GM18873 (cell line): Measurements from ENCODE around the gene PHF1.
"Not testable (repeated sequence)": the region's sequence is repeated elsewhere in the genome, so short reads cannot be mapped to it uniquely, and the experiment has no call there.

Experiments used
- ATAC-seq: cut with Tn5 transposase; IDR thresholded peaks from one replicate; pipeline ENCODE4 v1.9.1; 2021; ENCODE audit warnings: mild to moderate bottlenecking, moderate library complexity, moderate number of reproducible peaks; ENCODE audit not compliant: unreplicated experiment, low FRiP score

Gene PHF1

GRCh38 chr6:33391278-33391921 is 19.4 kb upstream of the PHF1 start, which contains the start of gene KIFC1:
Gene KIFC1 (plus strand): TSS chr6:33391823. CDS start chr6:33391986, 163 bp downstream.
- peak; percentile 85 for ATAC-seq

DNA sequence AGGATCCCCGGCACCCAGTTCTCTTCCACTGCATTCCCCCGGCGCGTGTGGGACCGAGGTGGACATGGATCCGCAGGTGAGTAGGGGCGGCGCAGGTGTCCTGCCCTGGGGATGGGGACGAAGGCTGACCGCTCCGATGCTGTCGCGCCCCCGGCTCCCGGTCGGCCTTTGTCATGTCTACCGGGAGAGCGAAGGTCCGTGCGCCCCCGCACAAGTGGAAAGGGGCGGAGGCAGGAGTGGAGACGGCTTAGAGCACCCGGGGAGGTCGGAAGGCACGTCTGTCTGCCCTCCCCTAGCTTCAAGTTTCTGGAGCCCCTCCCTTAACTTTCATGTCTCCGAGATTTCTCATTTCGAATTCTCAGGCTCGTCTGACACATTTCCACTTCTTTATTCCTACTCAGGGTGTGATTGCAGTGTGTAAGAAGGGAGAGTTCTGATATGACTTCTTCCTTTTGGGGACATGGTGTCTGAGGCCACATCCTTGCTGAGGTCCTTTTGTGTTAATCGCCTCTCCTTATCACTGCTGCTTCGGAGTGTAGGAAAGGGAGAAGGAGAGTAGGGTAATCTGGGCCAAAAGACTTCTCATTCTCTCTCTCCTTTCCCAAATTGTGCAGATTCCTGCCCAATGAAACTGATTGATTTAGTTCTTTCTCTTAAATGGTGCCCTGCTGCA is 18.8 kb upstream of the PHF1 start:
- peak; percentile 1 for ATAC-seq

DNA sequence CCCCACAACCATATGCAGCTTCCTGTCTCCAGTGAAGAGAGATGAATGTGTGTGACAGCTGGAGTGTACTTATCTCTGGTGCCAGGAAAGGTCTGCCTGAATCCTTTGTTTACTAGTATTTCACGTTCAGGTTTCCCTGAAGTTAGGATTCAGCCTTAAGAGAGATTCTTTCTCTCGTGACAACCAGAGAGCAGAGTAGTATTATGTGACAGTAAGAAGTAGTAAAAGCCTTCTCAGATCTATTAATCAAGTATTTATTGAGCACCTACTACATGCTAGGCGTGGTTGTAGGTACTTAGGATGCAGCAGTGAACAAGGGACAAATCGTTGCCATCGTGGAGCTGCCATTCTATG is 18.2 kb upstream of the PHF1 start:
- ATAC-seq = no peak

DNA sequence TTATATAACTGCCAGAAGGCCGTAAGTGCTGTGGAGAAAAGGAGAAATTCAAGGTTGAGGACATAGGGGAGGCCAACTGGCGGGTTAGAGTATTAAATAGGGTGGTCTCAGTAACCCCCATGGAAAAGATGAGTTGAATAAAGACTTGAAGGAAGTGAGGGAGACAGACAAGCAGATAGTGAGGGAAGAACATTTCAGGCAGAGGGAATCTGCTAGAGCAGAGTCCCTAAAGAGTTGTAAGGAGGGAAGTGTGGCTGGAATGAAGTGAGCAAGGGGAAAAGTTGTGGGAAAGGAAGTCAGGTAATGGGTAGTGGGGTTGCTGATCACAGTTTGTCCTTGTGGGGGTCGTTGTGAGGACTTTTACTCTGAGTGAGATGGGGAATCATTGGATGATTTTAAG is 17.8 kb upstream of the PHF1 start:
- no peak for ATAC-seq

GRCh38 chr6:33397541-33397940 is 13.3 kb upstream of the PHF1 start:
- no peak for ATAC-seq

DNA sequence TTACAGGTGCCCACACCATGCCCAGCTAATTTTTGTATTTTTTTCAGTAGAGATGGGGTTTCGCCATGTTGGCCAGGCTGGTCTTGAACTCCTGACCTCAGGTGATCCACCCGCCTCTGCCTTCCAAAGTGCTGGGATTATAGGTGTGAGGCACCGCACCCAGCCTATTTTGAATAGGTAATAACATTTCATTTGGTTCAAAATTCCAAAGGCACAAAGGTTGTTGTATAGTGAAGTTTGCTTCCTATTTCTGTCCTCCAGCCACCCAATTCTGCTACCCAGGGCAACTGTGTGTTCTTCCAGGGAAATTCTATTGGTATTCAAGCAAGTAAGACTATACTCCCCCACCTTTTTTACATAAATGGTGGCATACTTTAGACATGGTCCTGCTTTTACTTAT is 12.2 kb upstream of the PHF1 start:
- ATAC-seq = not testable (repeated sequence)

DNA sequence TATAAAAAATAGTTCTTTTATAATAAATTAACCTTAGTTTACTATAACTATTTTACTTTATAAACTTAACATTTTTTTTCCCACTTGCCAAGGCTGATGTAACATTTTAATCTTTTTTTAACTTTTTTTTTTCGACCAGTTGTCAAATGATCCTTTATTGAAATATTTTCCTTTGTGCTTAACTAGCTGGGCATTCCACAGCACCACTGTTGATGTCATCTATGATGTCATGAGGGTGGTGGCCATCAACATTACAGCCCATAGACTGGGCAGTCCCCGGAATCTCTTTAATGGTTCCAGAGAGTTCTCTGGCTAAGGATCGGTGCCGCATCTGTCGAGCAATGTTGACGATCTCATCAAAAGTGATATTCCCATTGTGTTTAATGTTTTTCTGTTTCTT is 10.9 kb upstream of the PHF1 start:
- not testable (repeated sequence) for ATAC-seq

GRCh38 chr6:33404884-33405283 is 5.9 kb upstream of the PHF1 start:
- no peak for ATAC-seq

- no peak for ATAC-seq
These were observed 5.4 kb upstream of the PHF1 start for GRCh38 chr6:33405386-33405940.

DNA sequence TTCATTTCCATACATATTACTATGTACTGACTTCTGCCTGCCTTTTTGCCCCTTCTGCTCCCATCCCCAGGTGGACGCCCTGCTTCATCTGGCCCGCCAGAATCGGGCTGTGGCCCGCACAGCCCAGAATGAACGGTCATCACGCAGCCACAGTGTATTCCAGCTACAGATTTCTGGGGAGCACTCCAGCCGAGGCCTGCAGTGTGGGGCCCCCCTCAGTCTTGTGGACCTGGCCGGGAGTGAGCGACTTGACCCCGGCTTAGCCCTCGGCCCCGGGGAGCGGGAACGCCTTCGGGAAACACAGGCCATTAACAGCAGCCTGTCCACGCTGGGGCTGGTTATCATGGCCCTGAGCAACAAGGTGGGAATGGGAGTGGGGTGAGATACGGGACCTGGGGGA is 4.7 kb upstream of the PHF1 start:
- ATAC-seq = no peak

DNA sequence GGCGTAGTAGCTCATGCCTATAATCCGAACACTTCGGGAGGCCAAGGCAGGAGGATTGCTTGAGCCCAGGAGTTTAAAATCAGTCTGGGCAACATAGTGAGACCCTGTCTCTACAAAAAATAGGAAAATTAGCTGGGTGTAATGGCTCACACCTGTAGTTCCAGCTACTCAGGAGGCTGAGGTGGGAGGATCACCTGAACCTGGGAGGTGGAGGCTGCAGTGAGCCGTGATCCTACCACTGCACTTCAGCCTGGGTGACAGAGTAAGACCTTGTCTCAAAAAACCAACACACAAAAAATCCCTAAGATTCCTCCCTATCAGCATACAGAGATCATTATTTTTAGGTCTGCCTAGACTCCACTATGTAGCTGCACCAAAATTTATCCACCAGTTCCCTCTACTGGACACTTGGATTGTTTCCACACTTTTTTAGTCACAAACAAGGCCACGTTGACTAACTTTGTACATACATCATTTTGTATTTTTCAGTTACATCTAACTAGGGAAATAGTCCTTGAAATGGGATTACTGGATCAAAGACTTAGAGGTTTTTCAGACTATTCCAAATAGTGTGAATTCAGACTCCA is 3.6 kb upstream of the PHF1 start:
- ATAC-seq = no peak

DNA sequence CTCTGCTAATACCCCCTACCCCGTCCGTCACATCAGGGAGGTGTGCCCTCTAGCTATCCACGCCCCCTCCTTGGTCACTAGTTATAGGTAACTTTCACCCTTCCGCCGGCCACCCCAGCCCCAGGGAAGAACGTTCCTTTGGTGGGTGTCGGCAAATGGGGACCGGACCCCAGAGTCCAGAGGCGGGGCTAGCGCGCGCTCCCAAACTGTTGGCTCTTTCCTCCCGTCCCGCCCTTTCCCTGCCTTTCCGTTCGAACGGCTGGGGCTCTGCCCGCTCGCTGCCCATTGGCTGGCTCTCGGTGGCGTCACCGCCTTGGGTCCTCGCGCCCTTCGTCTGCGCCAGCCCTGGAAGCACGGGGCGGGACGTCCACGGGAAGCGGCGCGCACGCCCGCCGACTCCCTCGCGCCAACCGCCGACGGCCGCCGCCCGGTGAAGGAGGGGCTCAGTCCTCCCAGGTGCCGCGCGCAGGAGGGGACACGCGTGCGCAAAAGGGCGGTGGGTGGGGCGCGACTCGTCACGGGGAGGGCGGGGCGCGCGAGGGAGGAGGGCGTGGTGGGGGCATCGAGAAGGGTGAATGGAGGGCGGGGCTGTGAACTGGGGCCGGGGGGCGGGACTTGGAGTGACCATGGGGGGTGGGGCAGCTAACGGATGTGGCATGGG is 634 bp upstream of the PHF1 start:
- ATAC-seq = peak; percentile 67

DNA sequence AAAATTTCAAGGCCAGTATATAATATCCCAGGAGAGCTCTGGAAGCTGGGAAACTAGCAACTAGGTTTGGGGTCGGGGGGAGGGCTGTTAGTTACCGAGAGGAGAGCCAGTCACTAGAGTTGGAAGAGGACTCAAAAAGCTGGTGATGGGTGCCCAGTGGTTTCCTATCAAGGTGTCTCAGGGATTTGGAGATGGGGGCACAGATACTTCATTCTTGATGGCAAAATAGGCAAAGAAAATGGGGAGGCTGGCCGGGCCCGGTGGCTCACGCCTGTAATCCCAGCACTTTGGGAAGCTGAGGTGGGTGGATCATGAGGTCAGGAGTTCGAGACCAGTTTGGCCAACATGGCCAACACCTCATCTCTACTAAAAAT is 805 bp downstream of the PHF1 start:
- no peak for ATAC-seq

DNA sequence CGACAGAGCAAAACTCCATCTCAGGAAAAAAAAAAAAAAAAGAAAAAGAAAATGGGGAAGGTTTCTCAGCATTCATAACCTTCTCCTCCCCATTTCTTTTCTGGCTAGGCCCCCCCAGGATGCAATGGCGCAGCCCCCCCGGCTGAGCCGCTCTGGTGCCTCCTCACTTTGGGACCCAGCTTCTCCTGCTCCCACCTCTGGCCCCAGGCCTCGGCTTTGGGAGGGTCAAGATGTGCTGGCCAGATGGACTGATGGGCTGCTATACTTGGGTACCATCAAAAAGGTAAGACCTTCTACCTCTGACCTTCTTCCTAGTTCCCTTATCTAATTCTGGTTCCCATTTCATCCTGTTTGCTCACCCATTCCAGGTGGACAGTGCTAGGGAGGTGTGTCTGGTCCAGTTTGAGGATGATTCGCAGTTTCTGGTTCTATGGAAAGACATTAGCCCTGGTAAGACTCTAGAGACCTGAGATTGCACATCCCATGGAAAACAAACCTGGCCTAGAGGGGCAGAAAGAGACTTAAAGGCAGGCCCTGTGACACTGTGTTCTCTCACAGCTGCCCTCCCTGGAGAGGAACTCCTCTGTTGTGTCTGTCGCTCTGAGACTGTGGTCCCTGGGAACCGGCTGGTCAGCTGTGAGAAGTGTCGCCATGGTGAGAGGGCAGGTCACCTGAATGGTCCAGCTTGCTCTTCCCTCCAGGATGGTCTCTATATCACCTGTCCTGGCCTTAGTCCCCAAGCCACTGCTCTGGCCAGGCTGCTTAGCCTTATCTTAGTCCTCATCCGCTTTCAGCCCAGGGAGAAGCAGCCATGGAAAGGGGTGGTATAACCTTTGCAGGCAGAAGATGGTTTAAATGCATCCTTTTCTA is 1.6 kb downstream of the PHF1 start:
- no peak for ATAC-seq

DNA sequence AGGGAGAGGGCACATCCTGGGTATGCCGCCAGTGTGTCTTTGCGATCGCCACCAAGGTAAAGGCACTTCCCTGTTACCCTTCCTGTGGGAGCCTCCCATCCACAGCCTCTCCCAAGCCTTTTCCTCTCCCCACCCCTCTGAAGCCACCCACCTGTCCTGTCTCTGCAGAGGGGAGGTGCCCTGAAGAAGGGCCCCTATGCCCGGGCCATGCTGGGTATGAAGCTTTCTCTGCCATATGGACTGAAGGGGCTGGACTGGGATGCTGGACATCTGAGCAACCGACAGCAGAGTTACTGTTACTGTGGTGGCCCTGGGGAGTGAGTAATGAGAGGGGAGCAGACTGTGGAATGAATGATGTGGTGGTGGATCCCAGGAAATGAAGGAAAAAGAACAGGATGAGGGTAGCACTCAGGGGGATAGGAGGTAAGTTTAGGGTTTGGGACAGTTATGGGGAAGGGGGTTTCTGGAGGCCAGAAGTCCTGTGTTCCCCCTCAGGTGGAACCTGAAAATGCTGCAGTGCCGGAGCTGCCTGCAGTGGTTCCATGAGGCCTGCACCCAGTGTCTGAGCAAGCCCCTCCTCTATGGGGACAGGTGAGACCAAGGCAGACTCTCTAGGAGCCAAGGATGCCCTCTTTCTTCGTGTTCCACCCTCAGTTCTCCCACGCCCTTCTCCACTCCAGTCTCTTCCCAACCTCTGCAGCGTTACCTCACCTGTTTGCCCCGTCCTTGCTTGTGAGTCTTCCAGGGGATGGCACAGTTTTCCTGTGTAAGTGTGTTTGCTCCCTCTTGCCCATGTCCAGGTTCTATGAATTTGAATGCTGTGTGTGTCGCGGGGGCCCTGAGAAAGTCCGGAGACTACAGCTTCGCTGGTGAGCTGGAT is 2.7 kb downstream of the PHF1 start:
- ATAC-seq = no peak

DNA sequence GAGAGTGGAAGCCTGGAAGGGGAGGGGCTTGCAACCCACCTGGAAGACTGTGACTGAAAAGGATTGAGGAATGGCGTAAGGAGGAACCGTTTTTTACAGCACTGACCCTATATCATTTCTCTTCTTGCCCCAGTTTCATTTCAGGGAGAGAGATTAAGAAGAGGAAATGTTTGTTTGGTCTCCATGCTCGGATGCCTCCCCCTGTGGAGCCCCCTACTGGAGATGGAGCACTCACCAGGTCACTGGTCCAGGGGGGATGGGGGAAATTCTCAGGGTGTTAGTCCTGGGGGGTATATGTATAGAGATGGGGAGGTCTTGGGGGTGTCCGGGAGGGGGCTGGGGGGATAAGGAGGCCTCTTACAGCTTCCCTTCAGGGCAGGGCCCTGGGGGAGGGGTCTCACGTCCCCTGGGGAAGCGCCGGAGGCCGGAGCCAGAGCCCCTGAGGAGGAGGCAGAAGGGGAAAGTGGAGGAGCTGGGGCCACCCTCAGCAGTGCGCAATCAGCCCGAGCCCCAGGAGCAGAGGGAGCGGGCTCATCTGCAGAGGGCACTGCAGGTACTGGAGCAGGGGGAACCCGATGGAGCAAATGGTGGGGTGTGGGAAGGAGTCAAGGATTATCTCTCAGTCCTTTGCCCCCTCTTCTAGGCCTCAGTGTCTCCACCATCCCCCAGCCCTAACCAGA is 3.9 kb downstream of the PHF1 start:
- ATAC-seq = no peak

GRCh38 chr6:33415831-33416230 is 5.0 kb downstream of the PHF1 start:
- no peak for ATAC-seq

DNA sequence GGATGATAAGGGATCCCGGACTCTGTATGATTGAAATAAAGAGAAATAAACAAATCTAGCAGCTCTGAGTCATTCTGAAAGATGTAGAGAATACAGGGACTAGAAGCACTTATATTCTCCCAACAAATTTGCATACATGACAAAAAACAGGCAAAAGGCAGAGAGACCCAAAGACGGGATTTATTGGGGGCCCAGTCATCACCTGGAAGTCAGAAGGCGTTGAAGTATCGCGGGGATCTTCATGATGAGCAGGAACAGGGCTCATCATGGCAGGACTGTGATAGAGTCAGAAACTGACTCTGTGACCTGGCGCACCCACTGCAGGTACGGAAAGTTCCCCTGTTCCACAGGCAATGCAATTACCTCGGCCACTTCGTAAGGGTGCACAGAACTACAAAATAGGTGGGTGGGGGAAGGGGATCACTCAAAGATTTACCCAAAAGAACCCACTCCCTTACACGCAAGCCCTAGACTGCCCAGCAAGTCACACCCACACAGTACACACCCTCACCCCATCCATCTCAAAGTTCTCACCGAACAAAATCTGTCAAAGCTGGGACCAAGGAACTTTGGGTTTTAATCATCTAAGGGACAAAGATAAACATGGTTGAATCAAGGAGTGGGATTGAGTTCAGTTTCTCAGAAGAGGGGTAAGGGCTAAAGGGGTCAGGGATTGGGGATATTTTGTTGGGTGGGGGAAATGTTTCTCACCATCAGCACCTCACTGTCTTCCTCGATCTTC is 5.7 kb downstream of the PHF1 start:
- ATAC-seq = no peak
